A549 treated with RU486 at 1 μM for 4 hours (cell line): ENCODE results near the gene LRFN2. TPM values are rescaled to one million over a fixed set of nuclear protein-coding genes. Genes with fewer than 3 reads are reported as not detected.

ENCODE experiments used
- total RNA-seq: library from RNA; stranded (reverse); fragments of 200-300 nt; extraction: Qiagen RNA extraction; gene quantifications from 5 replicates; pipeline ENCODE4 v1.2.3, GENCODE V29; 2022; ENCODE audit warnings: low read depth

LRFN2 gene
- not detected in 5 replicates for total RNA-seq

GRCh38 chr6:40587240-40588069, at the start of gene LRFN2:
Gene LRFN2, minus strand, starts transcription at chr6:40587364.

